GM12873 (cell line): ENCODE results near the gene BRD7.

ENCODE experiments used
- CTCF ChIP-seq: IDR thresholded peaks from 2 replicates; pipeline ENCODE4 v1.5.1; 2012; ENCODE audit warnings: low read depth, mild to moderate bottlenecking, moderate library complexity, low read length, control low read depth; ENCODE audit not compliant: insufficient read depth; ENCODE audit errors: missing control alignments

Gene BRD7

GRCh38 chr16:50293041-50293783 lies 75.6 kb downstream of the BRD7 start:
- TF ChIP-seq CTCF: no peak

DNA sequence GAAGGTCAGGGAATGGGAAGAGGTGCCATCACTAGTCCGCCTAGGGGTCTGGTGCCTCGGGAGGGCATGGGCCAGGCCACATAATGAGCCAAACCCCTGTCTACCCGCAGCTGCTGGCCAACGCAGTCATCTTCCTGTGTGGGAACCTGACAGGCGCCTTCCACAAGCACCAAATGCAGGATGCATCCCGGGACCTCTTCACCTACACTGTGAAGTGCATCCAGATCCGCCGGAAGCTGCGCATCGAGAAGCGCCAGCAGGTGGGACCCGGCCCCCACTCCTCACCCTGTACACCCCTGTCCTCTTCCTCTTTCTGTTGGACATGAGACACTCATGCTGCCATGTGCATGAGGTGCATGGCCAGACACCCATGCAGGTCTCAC lies 76.2 kb downstream of the BRD7 start:
- no peak for TF ChIP-seq CTCF

- TF ChIP-seq CTCF: no peak
Measured at GRCh38 chr16:50291719-50292565, 76.8 kb downstream of the BRD7 start.

DNA sequence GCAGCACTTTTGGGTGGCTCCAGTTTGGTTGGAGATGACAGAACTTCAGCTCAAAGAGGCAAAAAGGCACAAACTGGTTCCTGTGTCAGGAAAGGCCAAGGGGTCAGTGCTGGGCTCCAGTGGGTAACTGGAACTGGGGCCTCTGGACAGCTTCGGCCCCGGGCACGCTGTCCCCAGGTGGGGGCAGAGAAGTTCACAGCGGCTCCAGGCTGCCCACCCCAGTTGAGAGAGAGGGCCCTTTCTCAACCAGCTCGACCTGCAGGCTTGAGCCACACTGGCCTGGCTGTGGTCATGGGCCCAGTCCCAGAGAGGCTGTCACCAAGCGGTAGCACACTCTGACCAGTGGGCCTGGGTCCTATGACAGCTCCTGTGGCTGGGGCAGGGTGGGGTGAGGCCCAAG lies 77.9 kb downstream of the BRD7 start:
- TF ChIP-seq CTCF: no peak

DNA sequence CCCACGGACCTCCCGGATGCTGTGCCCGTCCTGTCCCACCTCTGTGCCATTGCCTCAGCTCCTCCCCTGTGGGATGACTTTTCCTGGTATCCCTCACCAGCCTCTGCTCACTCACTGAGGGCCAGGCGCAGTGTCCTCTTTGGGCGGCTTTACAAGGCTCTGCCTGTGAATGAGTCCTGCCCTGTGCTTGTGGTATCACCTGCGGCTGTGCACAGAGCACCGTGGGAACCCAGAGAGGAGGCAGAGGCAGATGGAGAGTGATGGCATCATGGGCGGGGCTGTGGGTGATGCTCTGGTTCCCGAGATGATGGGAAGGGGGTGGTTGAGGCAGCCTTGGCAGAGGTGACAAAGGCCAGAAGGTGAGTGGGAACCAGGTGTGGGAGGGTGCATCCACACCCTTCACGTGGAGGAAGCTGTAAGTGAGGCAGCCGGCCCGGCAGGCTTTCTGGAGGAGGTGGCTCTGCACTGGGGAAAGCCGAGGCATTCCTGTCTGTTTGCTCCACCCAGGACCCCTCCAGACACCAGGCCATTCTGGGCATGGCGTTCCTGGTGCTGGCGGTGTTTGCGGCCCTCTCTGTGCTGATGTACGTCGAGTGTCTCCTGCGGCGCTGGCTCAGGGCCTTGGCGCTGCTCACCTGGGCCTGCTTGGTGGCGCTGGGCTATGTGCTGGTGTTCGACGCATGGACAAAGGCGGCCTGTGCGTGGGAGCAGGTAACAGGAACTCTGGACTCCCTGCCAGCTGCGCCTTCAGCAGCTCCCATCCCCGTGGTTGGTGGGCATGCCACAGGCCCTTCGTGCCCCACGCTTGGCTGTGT lies 78.6 kb downstream of the BRD7 start:
- TF ChIP-seq CTCF: no peak

GRCh38 chr16:50288920-50289319 lies 79.9 kb downstream of the BRD7 start:
- TF ChIP-seq CTCF: no peak

DNA sequence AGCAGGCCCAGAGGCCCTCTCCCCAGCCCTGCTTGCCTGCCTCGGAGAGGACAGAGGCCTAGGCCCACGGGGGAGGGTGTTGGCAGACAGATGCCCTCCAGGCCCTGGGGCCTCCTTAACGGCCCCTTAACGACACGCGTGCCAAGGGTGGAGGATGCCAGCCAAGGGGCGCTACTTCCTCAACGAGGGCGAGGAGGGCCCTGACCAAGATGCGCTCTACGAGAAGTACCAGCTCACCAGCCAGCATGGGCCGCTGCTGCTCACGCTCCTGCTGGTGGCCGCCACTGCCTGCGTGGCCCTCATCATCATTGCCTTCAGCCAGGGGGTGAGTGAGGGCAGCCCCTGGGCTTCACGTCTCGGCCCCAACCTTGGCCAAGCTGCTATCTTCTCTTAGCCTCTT lies 80.8 kb downstream of the BRD7 start:
- no peak for TF ChIP-seq CTCF
